ENCODE data around the gene PPRC1.

Gene PPRC1

GRCh38 chr10:102151774-102152544 is 19.1 kb downstream of the PPRC1 start, which contains the start of gene NOLC1:
Gene NOLC1 (plus strand): TSS chr10:102152389. CDS start chr10:102152411, 22 bp downstream.
- ATAC-seq (ENCODE audit: low read depth) (peak; percentile 82), DNase-seq (ENCODE audit: low spot score) (peak; percentile 97)
- Histone ChIP-seq H3K36me3 (ENCODE audit: low read depth) (peaks cover 75% of the 10 kb centered on the region), H3K9me3 (ENCODE audit: severe bottlenecking) (no peaks in the 10 kb centered on the region), H3K4me1 (ENCODE audit: insufficient read depth, poor library complexity, severe bottlenecking) (peaks cover 12% of the 10 kb centered on the region), H3K27me3 (ENCODE audit: insufficient read depth, poor library complexity, severe bottlenecking) (no peaks in the 10 kb centered on the region), H3K27ac (ENCODE audit: poor library complexity, severe bottlenecking) (peak within 1 kb of the TSS; percentile 91), H3K4me3 (ENCODE audit: severe bottlenecking) (peak within 1 kb of the TSS; percentile 69)
- no peak for TF ChIP-seq CTCF (IDR thresholded peaks at IDR 0.05; ENCODE audit: poor library complexity, severe bottlenecking)

GRCh38 chr10:102152545-102152890 is 19.7 kb downstream of the PPRC1 start:
- H3K4me1 ChIP-seq (ENCODE audit: insufficient read depth, poor library complexity, severe bottlenecking): peaks cover 12% of the 10 kb centered on the region
- H3K36me3 ChIP-seq (ENCODE audit: low read depth): peaks cover 75% of the 10 kb centered on the region
- no peak for TF ChIP-seq CTCF (IDR thresholded peaks at IDR 0.05; ENCODE audit: poor library complexity, severe bottlenecking)
- no peaks in the 10 kb centered on the region for H3K9me3 ChIP-seq (ENCODE audit: severe bottlenecking)
- DNase-seq (ENCODE audit: low spot score): no peak
- no peaks in the 10 kb centered on the region for H3K27me3 ChIP-seq (ENCODE audit: insufficient read depth, poor library complexity, severe bottlenecking)
- peak; percentile 4; the same call in 2 of the 3 replicates for ATAC-seq (ENCODE audit: low read depth)
- peak overlapping the region; percentile 69 for H3K4me3 ChIP-seq (ENCODE audit: severe bottlenecking)
- H3K27ac ChIP-seq (ENCODE audit: poor library complexity, severe bottlenecking): peak overlapping the region; percentile 91

GRCh38 chr10:102153093-102153620 is 20.3 kb downstream of the PPRC1 start:
- H3K9me3 ChIP-seq (ENCODE audit: severe bottlenecking): no peaks in the 10 kb centered on the region
- TF ChIP-seq CTCF (IDR thresholded peaks at IDR 0.05; ENCODE audit: poor library complexity, severe bottlenecking): no peak
- DNase-seq (ENCODE audit: low spot score): no peak
- peaks cover 12% of the 10 kb centered on the region for H3K4me1 ChIP-seq (ENCODE audit: insufficient read depth, poor library complexity, severe bottlenecking)
- no peaks in the 10 kb centered on the region for H3K27me3 ChIP-seq (ENCODE audit: insufficient read depth, poor library complexity, severe bottlenecking)
- peaks cover 75% of the 10 kb centered on the region for H3K36me3 ChIP-seq (ENCODE audit: low read depth)
- H3K4me3 ChIP-seq (ENCODE audit: severe bottlenecking): peak overlapping the region; percentile 69
- H3K27ac ChIP-seq (ENCODE audit: poor library complexity, severe bottlenecking): peak overlapping the region; percentile 91
- ATAC-seq (ENCODE audit: low read depth): no peak

GRCh38 chr10:102154466-102155116 is 21.8 kb downstream of the PPRC1 start:
- peaks cover 76% of the 10 kb centered on the region for H3K36me3 ChIP-seq (ENCODE audit: low read depth)
- ATAC-seq (ENCODE audit: low read depth): no peak

More at GRCh38 chr10:102154466-102155116, 21.8 kb downstream of the PPRC1 start:
- H3K4me3 ChIP-seq (ENCODE audit: severe bottlenecking): no peak overlapping the region
- H3K4me1 ChIP-seq (ENCODE audit: insufficient read depth, poor library complexity, severe bottlenecking): peaks cover 12% of the 10 kb centered on the region
- no peak overlapping the region for H3K27ac ChIP-seq (ENCODE audit: poor library complexity, severe bottlenecking)
- no peaks in the 10 kb centered on the region for H3K9me3 ChIP-seq (ENCODE audit: severe bottlenecking)
- H3K27me3 ChIP-seq (ENCODE audit: insufficient read depth, poor library complexity, severe bottlenecking): no peaks in the 10 kb centered on the region
- no peak for DNase-seq (ENCODE audit: low spot score)
- no peak for TF ChIP-seq CTCF (IDR thresholded peaks at IDR 0.05; ENCODE audit: poor library complexity, severe bottlenecking)

All from RWPE2 (cell line).